GM18861 (cell line): ENCODE data around the gene MBTD1.
"Not testable (repeated sequence)": the region's sequence is repeated elsewhere in the genome, so short reads cannot be mapped to it uniquely, and the experiment has no call there.

ENCODE experiments used
- ATAC-seq: cut with Tn5 transposase; IDR thresholded peaks from one replicate; pipeline ENCODE4 v1.9.1; 2021; ENCODE audit not compliant: unreplicated experiment

MBTD1 gene

DNA sequence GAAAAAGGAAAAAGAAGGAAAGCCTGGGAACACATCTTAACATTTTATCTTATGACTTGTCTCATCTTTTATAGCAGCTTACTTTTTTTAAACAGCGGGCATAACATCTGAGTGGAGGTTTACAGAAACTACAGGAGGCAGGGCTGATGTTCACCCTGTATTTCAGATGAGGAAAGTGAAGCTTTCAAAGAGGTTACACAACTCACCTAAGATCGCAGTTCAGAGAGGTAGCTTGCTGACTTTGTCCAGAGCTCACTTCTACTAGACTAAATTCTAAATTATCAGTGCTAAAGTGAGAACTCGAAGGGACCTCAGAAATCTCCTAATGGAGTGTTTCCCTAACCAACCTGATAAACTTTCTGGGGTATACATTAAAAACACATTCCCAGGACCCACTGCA lies 3.7 kb downstream of the MBTD1 start:
- no peak for ATAC-seq

DNA sequence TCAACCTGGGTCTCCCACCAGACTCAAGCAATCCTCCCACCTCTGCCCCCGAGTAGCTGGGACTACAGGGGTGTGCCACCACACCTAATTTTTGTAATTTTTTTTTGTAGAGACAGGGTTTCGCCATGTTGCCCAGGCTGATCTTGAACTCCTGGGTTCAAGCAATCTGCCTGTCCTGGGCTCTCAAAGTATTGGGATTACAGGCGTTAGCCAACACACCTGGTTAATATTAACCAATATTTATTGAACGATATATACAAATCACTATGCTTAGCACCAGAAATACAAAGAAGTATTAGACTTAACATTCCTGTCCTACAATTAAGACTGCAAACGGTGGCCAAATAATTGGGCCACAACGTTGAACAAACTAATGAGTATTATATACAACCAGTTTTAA lies 4.2 kb downstream of the MBTD1 start:
- ATAC-seq: no peak

- ATAC-seq: no peak
Observed at GRCh38 chr17:51251010-51251409, 8.8 kb downstream of the MBTD1 start.

GRCh38 chr17:51250314-51250840 lies 9.5 kb downstream of the MBTD1 start:
- ATAC-seq: no peak

DNA sequence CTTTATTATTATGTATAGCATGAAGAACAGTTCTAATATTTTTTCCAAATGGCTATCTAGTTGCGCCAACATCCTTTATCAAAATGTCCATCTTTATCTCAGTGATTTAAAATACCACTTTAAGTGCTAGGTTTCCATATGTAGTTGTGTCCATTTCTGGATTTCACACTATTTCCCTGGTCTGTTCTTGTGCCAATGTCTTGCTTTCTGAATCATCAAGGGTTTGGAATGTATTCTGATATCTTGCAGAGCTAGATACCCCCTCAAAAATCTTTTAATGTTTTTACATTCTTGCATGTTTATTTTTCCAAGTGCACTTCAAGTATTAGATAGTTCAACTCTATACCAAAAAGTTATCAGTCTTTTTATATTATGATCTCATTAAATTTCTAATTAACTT lies 14.3 kb downstream of the MBTD1 start:
- no peak for ATAC-seq

- ATAC-seq: no peak
Observed at GRCh38 chr17:51244041-51244440, 15.8 kb downstream of the MBTD1 start.

DNA sequence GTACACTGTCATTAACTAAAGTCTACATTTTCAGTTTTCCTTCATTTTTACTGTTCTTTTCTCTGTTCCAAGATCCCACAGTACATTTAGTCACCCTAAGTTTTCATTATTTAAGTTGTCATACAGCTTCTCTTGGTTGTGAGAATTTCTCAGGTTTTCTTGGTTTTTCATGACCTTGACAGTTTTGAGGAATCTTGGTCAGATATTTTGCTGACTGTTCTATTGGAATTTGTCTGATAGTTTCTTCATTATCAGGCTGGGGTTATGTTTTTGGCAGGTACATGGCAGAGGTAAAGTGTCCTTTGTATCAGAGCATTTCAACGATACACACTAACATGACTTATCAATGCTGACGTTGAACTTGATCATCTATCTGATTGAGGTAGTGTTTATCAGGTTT lies 19.6 kb downstream of the MBTD1 start:
- ATAC-seq: no peak

DNA sequence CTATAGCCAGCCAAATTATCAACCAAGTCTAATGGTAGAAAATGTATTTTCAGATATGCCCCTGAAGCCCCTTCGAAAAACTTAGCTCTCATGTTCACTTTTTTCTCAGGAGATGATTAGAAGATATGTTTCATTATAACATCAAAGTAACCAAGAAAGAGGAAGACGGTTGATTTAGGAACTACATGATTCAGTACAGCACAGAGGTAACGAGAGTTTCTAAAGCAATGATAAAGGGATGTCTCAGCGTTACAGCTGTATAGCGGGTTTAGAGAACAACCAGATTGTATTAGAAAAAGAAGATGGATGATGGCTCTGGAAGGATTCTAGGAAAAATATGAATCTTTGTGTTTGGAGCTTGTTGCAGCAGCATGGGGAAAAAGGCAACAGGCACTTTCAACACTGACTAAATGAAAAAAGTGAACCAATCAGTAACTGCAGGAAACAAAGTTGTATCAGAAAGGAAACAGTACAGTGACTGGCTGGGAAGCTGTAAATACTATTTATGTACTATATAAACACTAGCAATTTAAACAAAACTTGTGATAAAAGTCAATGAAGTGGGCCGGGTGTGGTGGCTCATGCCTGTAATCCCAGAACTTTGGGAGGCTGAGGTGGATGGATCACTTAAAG lies 21.5 kb downstream of the MBTD1 start:
- peak; percentile 66 for ATAC-seq

DNA sequence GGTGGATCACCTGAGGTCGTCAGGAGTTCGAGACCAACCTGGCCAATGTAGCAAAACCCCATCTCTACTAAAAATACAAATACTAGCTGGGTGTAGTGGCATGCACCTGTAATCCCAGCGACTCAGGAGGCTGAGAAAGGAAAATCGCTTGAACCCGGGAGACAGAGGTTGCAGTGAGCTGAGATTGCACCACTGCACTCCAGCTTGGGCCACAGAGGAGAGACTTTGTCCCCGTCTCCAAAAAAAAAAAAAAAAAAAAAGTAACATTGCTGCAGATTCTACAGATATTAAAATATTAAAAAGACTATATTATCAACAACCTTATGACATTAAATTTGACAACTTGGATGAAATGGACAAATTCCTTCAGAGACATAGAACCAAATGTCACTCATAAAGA lies 25.7 kb downstream of the MBTD1 start:
- ATAC-seq: no peak

GRCh38 chr17:51231999-51232398 lies 27.9 kb downstream of the MBTD1 start:
- no peak for ATAC-seq

GRCh38 chr17:51230306-51230705 lies 29.5 kb downstream of the MBTD1 start:
- no peak for ATAC-seq

DNA sequence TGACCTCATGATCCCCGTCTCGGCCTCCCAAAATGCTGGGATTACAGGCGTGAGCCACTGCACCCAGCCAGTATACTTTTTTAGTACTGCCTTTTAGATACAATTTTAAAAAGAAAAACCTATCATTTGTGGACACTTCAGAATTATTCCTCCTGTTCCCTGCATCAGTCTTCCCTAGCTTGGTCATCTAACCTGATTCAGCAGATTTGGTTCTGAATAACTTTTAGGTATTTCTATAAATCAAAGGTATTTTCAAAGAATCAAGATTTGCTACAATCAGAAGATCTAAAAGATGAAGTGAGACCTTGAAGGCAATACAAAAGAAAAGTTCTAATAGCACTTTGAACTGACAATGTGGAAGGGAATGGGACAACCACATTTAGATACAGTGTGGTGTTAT lies 30.0 kb downstream of the MBTD1 start:
- no peak for ATAC-seq

GRCh38 chr17:51228161-51228560 lies 31.7 kb downstream of the MBTD1 start:
- ATAC-seq: no peak

GRCh38 chr17:51225523-51225922 lies 34.3 kb downstream of the MBTD1 start:
- ATAC-seq: not testable (repeated sequence)

GRCh38 chr17:51224402-51225262 lies 35.2 kb downstream of the MBTD1 start:
- ATAC-seq: no peak

- ATAC-seq: no peak
Observed at GRCh38 chr17:51221322-51221721, 38.5 kb downstream of the MBTD1 start.

- no peak for ATAC-seq
Observed at GRCh38 chr17:51217946-51218345, 41.9 kb downstream of the MBTD1 start.

- ATAC-seq: no peak
Observed at GRCh38 chr17:51214920-51215319, 44.9 kb downstream of the MBTD1 start.

DNA sequence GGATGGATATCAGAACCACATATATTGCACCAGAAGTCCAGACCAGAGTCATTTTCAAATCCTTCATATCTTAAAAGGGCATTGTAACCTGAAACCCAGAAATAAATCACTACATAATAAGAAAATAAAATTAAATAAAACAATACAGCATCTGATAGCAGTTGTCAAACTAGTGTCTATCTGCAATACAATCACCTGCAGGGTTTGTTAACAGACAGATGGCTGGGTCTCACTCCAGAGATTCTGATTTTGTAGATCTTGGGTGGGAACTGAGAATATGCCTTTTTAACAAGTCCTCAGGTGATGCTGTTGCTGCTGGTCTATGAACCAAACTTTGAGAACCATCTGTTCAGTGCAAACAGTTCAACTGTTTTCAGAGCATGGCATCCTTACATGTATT lies 56.0 kb downstream of the MBTD1 start:
- no peak for ATAC-seq

GRCh38 chr17:51200846-51201245 lies 59.0 kb downstream of the MBTD1 start:
- no peak for ATAC-seq

- no peak for ATAC-seq
Observed at GRCh38 chr17:51200295-51200694, 59.6 kb downstream of the MBTD1 start.

- ATAC-seq: no peak
Observed at GRCh38 chr17:51197754-51198153, 62.1 kb downstream of the MBTD1 start.
